ENCODE measurements around the gene HOXA5. TPM values are rescaled to one million over a fixed set of nuclear protein-coding genes. Genes with fewer than 3 reads are reported as not detected.

HOXA5 gene
- total RNA-seq, 1 donor from 2014 or later, result not detected

- H3K27ac Mint-ChIP-seq (ENCODE audit: unreplicated experiment), result no peak overlapping the region
- H3K36me3 Mint-ChIP-seq (ENCODE audit: unreplicated experiment), result no peaks in the 10 kb centered on the region
- no peak for DNase-seq (ENCODE audit: extremely low spot score, unreplicated experiment)
- TF ChIP-seq CTCF (IDR thresholded peaks at IDR 0.05), result no peak
- peaks cover 11% of the 10 kb centered on the region for H3K4me1 Mint-ChIP-seq (ENCODE audit: unreplicated experiment)
- peaks cover 95% of the 10 kb centered on the region for H3K27me3 Mint-ChIP-seq (ENCODE audit: unreplicated experiment)
- H3K4me3 Mint-ChIP-seq (ENCODE audit: unreplicated experiment), result no peak overlapping the region
- H3K9me3 Mint-ChIP-seq (ENCODE audit: unreplicated experiment), result no peaks in the 10 kb centered on the region
Observed at GRCh38 chr7:27094304-27095049, 49.0 kb downstream of the HOXA5 start.

- peaks cover 10% of the 10 kb centered on the region for H3K4me1 Mint-ChIP-seq (ENCODE audit: unreplicated experiment)
- no peak overlapping the region for H3K4me3 Mint-ChIP-seq (ENCODE audit: unreplicated experiment)
- H3K27ac Mint-ChIP-seq (ENCODE audit: unreplicated experiment), result no peak overlapping the region
Observed at GRCh38 chr7:27093184-27093895, 50.1 kb downstream of the HOXA5 start.

GRCh38 chr7:27092819-27093110 lies 50.7 kb downstream of the HOXA5 start:
- TF ChIP-seq CTCF (IDR thresholded peaks at IDR 0.05), result no peak
- no peak for DNase-seq (ENCODE audit: extremely low spot score, unreplicated experiment)
- Mint-ChIP-seq H3K27ac (ENCODE audit: unreplicated experiment) (no peak overlapping the region), H3K9me3 (ENCODE audit: unreplicated experiment) (no peaks in the 10 kb centered on the region), H3K4me1 (ENCODE audit: unreplicated experiment) (peaks cover 10% of the 10 kb centered on the region), H3K4me3 (ENCODE audit: unreplicated experiment) (no peak overlapping the region), H3K27me3 (ENCODE audit: unreplicated experiment) (peaks cover 83% of the 10 kb centered on the region), H3K36me3 (ENCODE audit: unreplicated experiment) (no peaks in the 10 kb centered on the region)

More at GRCh38 chr7:27093184-27093895, 50.1 kb downstream of the HOXA5 start:
- H3K27me3 Mint-ChIP-seq (ENCODE audit: unreplicated experiment), result peaks cover 89% of the 10 kb centered on the region
- no peak for TF ChIP-seq CTCF (IDR thresholded peaks at IDR 0.05)
- no peaks in the 10 kb centered on the region for H3K36me3 Mint-ChIP-seq (ENCODE audit: unreplicated experiment)
- no peaks in the 10 kb centered on the region for H3K9me3 Mint-ChIP-seq (ENCODE audit: unreplicated experiment)
- DNase-seq (ENCODE audit: extremely low spot score, unreplicated experiment), result no peak

- peaks cover 77% of the 10 kb centered on the region for H3K27me3 Mint-ChIP-seq (ENCODE audit: unreplicated experiment)
- no peak overlapping the region for H3K4me3 Mint-ChIP-seq (ENCODE audit: unreplicated experiment)
- no peak for TF ChIP-seq CTCF (IDR thresholded peaks at IDR 0.05)
- peaks cover 8% of the 10 kb centered on the region for H3K4me1 Mint-ChIP-seq (ENCODE audit: unreplicated experiment)
- H3K9me3 Mint-ChIP-seq (ENCODE audit: unreplicated experiment), result no peaks in the 10 kb centered on the region
- no peak overlapping the region for H3K27ac Mint-ChIP-seq (ENCODE audit: unreplicated experiment)
- H3K36me3 Mint-ChIP-seq (ENCODE audit: unreplicated experiment), result no peaks in the 10 kb centered on the region
- DNase-seq (ENCODE audit: extremely low spot score, unreplicated experiment), result no peak
Observed at GRCh38 chr7:27091941-27092818, 51.3 kb downstream of the HOXA5 start.
